ENCODE data around the gene TPRX1.
"Not testable (repeated sequence)": the region's sequence is repeated elsewhere in the genome, so short reads cannot be mapped to it uniquely, and the experiment has no call there.

The TPRX1 gene

DNA sequence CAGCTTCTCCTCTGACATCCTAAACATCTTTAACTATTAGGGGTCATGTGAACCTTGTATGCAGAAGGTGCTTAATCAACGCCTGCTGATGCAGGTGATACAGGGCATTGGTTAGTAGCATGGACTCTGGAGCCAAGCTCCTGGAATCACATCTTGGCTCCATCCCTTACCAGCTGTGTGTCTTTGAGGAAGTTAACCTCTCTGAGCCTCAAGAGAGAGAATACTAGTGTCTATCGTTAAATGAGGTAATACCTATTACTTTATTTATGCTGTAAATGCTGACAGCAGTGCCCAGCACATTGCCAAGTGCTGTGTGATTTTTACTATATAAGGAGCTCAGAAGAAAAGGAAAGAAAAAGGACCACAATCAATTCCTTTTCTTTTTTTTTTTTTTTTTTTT is 37.0 kb downstream of the TPRX1 start:
- H3K4me3 ChIP-seq (ENCODE audit: extremely low read depth, insufficient read depth, low read length, poor library complexity, severe bottlenecking) = no peak overlapping the region

DNA sequence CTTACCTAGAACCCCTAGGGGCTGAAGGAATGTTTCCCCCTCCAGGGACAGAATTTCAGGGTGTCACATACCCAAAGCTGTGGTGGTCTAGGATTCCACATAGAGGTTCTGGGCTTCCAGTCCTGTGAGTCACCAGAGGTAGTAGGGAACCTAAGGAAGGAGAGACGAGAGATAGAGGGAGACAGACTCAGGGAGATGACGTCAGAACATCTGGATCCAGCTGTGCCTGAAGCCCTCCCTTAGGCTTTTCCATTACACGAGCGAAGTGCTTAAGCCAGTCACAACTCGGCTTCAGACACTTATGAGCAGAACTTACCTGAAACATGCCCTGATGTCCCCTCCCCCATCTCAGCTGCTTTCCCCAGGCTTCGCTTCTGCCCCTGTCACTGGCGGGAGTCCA is 37.7 kb downstream of the TPRX1 start:
- Histone ChIP-seq H3K4me1 (ENCODE audit: control insufficient read depth, insufficient read depth, low read length, poor library complexity, severe bottlenecking) (peaks cover 4% of the 10 kb centered on the region), H3K4me3 (ENCODE audit: extremely low read depth, insufficient read depth, low read length, poor library complexity, severe bottlenecking) (no peak overlapping the region)
- WGBS, 2 experiments (ENCODE audit: insufficient coverage in 2 of 2) = 87 to 91% methylated on average over 7 of the region's 7 CpGs

More for the DNA sequence above, 37.0 kb downstream of the TPRX1 start:
- WGBS, 2 experiments (ENCODE audit: insufficient coverage in 2 of 2) = 0% methylated on average over 1 of the region's 2 CpGs; no CpG with 5 or more reads in 1 of the 2 experiments
- Histone ChIP-seq H3K36me3 (ENCODE audit: control insufficient read depth, insufficient read depth, low read length) (no peaks in the 10 kb centered on the region), H3K4me1 (ENCODE audit: control insufficient read depth, insufficient read depth, low read length, poor library complexity, severe bottlenecking) (peaks cover 4% of the 10 kb centered on the region), H3K9me3 (ENCODE audit: control insufficient read depth, low read length) (no peaks in the 10 kb centered on the region), H3K27ac (ENCODE audit: low read depth, low read length, severe bottlenecking) (no peak overlapping the region)

DNA sequence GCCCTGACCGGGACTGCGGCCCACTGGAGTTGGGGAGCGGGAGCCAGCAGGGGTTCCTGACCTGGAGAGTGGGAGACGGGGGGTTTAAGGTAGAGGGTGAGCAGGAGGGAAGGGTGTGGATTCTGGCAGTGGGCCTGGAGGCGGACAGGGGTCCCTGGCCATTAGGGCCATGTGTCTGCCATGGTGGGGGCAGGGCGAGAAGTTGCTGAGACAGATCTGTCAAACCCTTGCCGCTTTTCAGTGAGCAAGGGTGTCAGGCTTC is 38.1 kb downstream of the TPRX1 start:
- Histone ChIP-seq H3K9me3 (ENCODE audit: control insufficient read depth, low read length) (no peaks in the 10 kb centered on the region), H3K4me3 (ENCODE audit: extremely low read depth, insufficient read depth, low read length, poor library complexity, severe bottlenecking) (no peak overlapping the region), H3K27ac (ENCODE audit: low read depth, low read length, severe bottlenecking) (no peak overlapping the region), H3K36me3 (ENCODE audit: control insufficient read depth, insufficient read depth, low read length) (no peaks in the 10 kb centered on the region), H3K4me1 (ENCODE audit: control insufficient read depth, insufficient read depth, low read length, poor library complexity, severe bottlenecking) (peaks cover 4% of the 10 kb centered on the region)
- WGBS, 2 experiments (ENCODE audit: insufficient coverage in 2 of 2) = 77 to 89% methylated on average over 4 to 5 of the region's 7 CpGs

More for the DNA sequence above, 37.7 kb downstream of the TPRX1 start:
- no peak overlapping the region for H3K27ac ChIP-seq (ENCODE audit: low read depth, low read length, severe bottlenecking)
- H3K9me3 ChIP-seq (ENCODE audit: control insufficient read depth, low read length) = no peaks in the 10 kb centered on the region
- no peaks in the 10 kb centered on the region for H3K36me3 ChIP-seq (ENCODE audit: control insufficient read depth, insufficient read depth, low read length)

DNA sequence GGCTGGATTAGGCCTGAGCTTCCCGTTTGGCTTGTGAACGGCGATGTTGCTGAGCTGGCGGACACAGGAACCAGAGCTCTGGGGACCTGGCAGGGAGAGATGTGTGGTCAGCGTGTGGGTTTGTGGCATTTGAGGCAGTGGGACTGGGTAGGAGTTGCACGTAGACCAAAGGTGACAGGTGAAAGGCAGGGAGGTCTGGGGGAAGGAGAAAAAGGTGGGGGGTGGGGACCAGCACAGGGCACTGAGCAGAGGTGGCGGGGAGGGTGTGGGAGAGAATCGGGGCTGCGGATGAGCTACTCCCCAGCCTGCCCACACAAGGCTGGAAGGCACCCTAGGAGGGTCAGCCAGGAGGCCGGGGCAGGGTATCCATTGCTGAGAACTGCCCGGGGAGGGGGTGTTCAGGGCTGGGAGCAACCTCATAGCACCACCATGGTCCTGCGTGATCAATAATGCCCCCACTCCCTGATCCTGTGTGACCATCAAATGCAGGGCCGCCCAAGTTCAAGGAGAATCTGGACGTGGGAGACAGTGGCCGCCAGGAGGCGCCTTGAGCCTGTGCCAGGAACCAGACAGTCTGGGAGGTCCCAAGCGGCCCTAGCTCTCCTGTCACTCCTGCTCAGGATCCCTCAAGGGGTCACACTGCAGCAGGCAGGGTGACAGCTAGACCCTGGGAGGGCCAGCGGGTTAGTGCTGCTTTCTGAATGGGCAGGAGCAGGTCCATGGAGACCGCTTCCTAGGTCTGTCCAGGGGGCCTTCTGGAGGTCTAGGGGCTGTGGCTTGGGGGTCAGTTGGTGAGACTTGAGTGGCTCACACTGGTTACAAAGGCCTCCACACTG is 38.6 kb downstream of the TPRX1 start:
- WGBS, 2 experiments (ENCODE audit: insufficient coverage in 2 of 2) = 22 to 36% methylated on average over 10 to 17 of the region's 19 CpGs
- Histone ChIP-seq H3K27ac (ENCODE audit: low read depth, low read length, severe bottlenecking) (no peak overlapping the region), H3K4me1 (ENCODE audit: control insufficient read depth, insufficient read depth, low read length, poor library complexity, severe bottlenecking) (peaks cover 4% of the 10 kb centered on the region), H3K36me3 (ENCODE audit: control insufficient read depth, insufficient read depth, low read length) (no peaks in the 10 kb centered on the region), H3K9me3 (ENCODE audit: control insufficient read depth, low read length) (no peaks in the 10 kb centered on the region), H3K4me3 (ENCODE audit: extremely low read depth, insufficient read depth, low read length, poor library complexity, severe bottlenecking) (no peak overlapping the region)

DNA sequence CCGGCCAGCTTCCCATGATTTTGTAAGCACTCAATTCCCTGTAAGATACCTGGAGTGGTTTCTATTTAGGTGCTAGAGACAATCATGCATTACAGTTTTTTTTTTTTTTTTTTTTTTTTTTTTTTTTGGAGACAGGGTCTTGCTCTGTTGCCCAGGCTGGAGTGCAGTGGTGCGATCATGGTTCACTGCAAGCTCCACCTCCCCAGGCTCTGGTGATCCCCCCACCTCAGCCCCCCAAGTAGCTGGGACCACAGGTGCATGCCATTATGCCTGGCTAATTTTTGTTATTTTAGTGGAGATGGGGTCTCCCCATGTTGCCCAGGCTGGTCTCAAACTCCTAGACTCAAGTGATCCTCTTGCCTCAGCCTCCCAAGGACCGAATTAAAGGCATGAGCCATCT is 39.6 kb downstream of the TPRX1 start:
- 86% methylated on average over 1 of the region's 3 CpGs; no CpG with 5 or more reads in 1 of the 2 experiments for WGBS, 2 experiments (ENCODE audit: insufficient coverage in 2 of 2)
- not testable (repeated sequence) for H3K27ac ChIP-seq (ENCODE audit: low read depth, low read length, severe bottlenecking); H3K9me3 ChIP-seq (ENCODE audit: control insufficient read depth, low read length); H3K4me3 ChIP-seq (ENCODE audit: extremely low read depth, insufficient read depth, low read length, poor library complexity, severe bottlenecking); H3K36me3 ChIP-seq (ENCODE audit: control insufficient read depth, insufficient read depth, low read length); H3K4me1 ChIP-seq (ENCODE audit: control insufficient read depth, insufficient read depth, low read length, poor library complexity, severe bottlenecking)

DNA sequence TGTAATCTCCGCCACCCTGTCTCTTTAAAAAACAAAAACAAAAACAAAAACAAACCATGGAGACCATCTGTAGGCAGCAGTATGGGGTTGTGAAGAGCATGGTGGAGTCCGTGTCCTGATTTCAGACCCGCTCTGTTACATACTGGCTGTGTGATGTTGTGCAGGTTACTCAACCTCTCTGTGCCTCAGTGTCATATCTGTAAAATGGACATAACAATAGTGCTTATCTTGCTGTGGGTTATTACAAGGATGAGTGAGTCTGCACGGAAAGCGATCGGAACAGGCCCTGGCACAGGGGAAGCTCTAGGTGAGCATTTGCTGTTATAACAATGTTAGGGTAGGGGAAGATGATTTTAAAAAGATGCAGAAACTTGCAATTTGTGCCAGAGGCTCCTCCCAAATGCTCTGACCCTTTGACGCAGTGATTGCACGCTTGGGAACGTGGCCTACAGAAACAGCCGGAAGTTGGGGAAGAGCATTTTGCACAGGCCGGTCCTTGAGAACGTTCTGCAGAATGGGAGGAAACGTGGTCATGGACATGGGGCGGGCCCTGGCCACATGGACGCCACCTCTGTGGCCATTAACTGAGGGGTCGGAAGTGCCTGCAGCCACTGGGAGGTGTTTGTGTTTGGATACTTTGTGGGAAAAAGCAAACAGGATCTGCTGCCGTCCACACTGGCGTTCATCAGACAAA is 41.6 kb downstream of the TPRX1 start:
- 93 to 95% methylated on average over 13 to 15 of the region's 18 CpGs for WGBS, 2 experiments (ENCODE audit: insufficient coverage in 2 of 2)
- H3K9me3 ChIP-seq (ENCODE audit: control insufficient read depth, low read length) = no peaks in the 10 kb centered on the region

DNA sequence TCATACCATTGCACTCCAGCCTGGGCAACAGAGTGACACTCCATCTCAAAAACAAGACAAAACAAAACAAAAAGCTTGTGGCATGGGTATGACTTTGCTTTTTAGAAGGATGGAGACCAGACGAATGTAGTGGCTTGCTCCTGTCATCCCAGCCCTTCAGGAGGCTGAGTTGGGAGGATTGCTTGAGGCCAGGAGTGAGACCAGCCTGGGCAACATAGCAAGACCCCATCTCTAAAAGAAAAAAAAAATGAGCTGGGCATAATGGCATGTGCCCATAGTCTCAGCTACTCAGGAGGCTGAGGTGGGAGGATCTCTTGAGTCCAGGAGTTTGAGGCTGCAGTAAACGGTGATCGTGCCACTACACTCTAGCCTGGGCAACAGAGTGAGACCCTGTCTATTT is 42.2 kb downstream of the TPRX1 start:
- H3K36me3 ChIP-seq (ENCODE audit: control insufficient read depth, insufficient read depth, low read length) = peaks cover 22% of the 10 kb centered on the region
- no peak overlapping the region for H3K4me3 ChIP-seq (ENCODE audit: extremely low read depth, insufficient read depth, low read length, poor library complexity, severe bottlenecking)
- H3K9me3 ChIP-seq (ENCODE audit: control insufficient read depth, low read length) = no peaks in the 10 kb centered on the region
- H3K4me1 ChIP-seq (ENCODE audit: control insufficient read depth, insufficient read depth, low read length, poor library complexity, severe bottlenecking) = no peaks in the 10 kb centered on the region
- 52 to 75% methylated on average over 2 to 3 of the region's 3 CpGs for whole genome bisulfite sequencing, 2 experiments (ENCODE audit: insufficient coverage in 2 of 2)
- H3K27ac ChIP-seq (ENCODE audit: low read depth, low read length, severe bottlenecking) = no peak overlapping the region

More for the DNA sequence above, 41.6 kb downstream of the TPRX1 start:
- no peak overlapping the region for H3K4me3 ChIP-seq (ENCODE audit: extremely low read depth, insufficient read depth, low read length, poor library complexity, severe bottlenecking)
- no peak overlapping the region for H3K27ac ChIP-seq (ENCODE audit: low read depth, low read length, severe bottlenecking)
- H3K4me1 ChIP-seq (ENCODE audit: control insufficient read depth, insufficient read depth, low read length, poor library complexity, severe bottlenecking) = no peaks in the 10 kb centered on the region
- H3K36me3 ChIP-seq (ENCODE audit: control insufficient read depth, insufficient read depth, low read length) = peaks cover 16% of the 10 kb centered on the region

DNA sequence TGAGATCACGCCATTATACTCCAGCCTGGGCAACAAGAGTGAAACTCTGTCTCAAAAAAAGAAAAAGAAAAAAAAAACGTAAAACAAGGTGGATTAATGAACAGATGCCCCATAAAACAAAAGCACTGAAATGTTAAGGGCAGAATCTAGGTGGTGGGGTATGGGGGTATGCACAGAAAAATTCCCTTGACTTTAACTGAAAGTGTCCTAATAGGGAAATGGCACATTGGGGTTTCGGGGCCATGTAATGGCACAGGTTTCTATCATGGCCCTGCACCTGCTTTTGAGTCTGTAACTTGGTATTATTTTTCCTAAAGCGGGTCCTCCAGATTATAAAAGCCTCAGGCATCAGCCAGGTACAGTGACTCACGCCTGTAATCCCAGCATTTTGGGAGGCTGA is 42.8 kb downstream of the TPRX1 start:
- H3K4me3 ChIP-seq (ENCODE audit: extremely low read depth, insufficient read depth, low read length, poor library complexity, severe bottlenecking) = no peak overlapping the region
- no peaks in the 10 kb centered on the region for H3K4me1 ChIP-seq (ENCODE audit: control insufficient read depth, insufficient read depth, low read length, poor library complexity, severe bottlenecking)
- H3K36me3 ChIP-seq (ENCODE audit: control insufficient read depth, insufficient read depth, low read length) = peaks cover 28% of the 10 kb centered on the region
- no peak overlapping the region for H3K27ac ChIP-seq (ENCODE audit: low read depth, low read length, severe bottlenecking)
- H3K9me3 ChIP-seq (ENCODE audit: control insufficient read depth, low read length) = no peaks in the 10 kb centered on the region
- WGBS, 2 experiments (ENCODE audit: insufficient coverage in 2 of 2) = 62 to 100% methylated on average over 1 to 3 of the region's 5 CpGs

DNA sequence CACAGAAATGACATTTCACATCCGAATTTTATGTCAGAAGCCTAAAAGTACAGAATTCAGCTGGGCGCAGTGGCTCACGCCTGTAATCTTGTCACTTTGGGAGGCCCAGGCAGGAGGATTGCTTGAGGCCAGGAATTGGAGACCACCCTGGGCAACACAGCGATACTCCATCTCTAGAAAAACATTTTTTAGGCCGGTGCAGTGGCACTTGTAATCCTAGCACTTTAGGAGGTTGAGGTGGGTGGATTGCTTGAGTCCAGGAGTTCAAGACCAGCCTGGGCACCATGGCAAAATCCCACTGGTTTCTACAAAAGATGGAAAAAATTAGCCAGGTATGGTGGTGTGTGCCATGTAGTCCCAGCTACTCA is 43.7 kb downstream of the TPRX1 start:
- H3K27ac ChIP-seq (ENCODE audit: low read depth, low read length, severe bottlenecking) = no peak overlapping the region
- 67 to 73% methylated on average over 4 to 5 of the region's 5 CpGs for WGBS, 2 experiments (ENCODE audit: insufficient coverage in 2 of 2)
- H3K36me3 ChIP-seq (ENCODE audit: control insufficient read depth, insufficient read depth, low read length) = peaks cover 37% of the 10 kb centered on the region
- no peaks in the 10 kb centered on the region for H3K4me1 ChIP-seq (ENCODE audit: control insufficient read depth, insufficient read depth, low read length, poor library complexity, severe bottlenecking)
- H3K4me3 ChIP-seq (ENCODE audit: extremely low read depth, insufficient read depth, low read length, poor library complexity, severe bottlenecking) = no peak overlapping the region
- H3K9me3 ChIP-seq (ENCODE audit: control insufficient read depth, low read length) = no peaks in the 10 kb centered on the region

DNA sequence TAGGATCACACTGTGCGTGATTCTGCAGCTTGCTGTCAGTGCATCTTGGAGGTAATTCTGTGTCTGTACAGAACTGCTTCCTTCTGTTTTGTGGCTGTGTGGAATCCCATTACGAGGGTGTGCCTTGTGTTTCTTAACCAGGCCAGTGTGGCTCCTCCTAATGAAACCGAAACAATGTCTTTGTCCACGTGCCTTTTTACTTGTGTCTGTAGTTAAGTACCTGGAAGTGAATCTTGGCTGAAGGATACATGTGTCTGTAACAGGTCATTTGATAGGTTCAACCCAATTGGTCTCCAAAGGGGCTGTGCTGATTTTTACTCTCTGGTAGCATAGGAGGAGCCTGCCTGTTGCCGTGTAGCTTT is 45.9 kb downstream of the TPRX1 start:
- 91 to 96% methylated on average over 4 of the region's 5 CpGs for WGBS, 2 experiments (ENCODE audit: insufficient coverage in 2 of 2)
- H3K27ac ChIP-seq (ENCODE audit: low read depth, low read length, severe bottlenecking) = no peak overlapping the region
- H3K4me1 ChIP-seq (ENCODE audit: control insufficient read depth, insufficient read depth, low read length, poor library complexity, severe bottlenecking) = no peaks in the 10 kb centered on the region
- H3K4me3 ChIP-seq (ENCODE audit: extremely low read depth, insufficient read depth, low read length, poor library complexity, severe bottlenecking) = no peak overlapping the region
- H3K36me3 ChIP-seq (ENCODE audit: control insufficient read depth, insufficient read depth, low read length) = peaks cover 58% of the 10 kb centered on the region
- no peaks in the 10 kb centered on the region for H3K9me3 ChIP-seq (ENCODE audit: control insufficient read depth, low read length)

Measured in mesodermal cell (in vitro differentiated cells).